Astrocyte of the spinal cord (primary cell): ENCODE measurements around the gene HSH2D.

Source experiments
- DNase-seq: peaks from one replicate; pipeline ENCODE4 v3.0.0; 2011; ENCODE audit warnings: low read depth, low spot score
- H3K4me3 ChIP-seq: 2 replicates; pipeline ENCODE4 v1.5.1; 2011; ENCODE audit warnings: low read depth, mild to moderate bottlenecking, low read length, moderate library complexity
- in situ Hi-C: cut with HindIII; loops from 2 replicates; pipeline ENCODE4 v1.10.0; 2017; ENCODE audit warnings: low sequenced_read_pairs
- TF ChIP-seq, protein P1 (sequence below): IDR thresholded peaks from 2 replicates; pipeline ENCODE4 v1.5.1; 2012; ENCODE audit warnings: low read depth, mild to moderate bottlenecking, low read length, inconsistent platforms

The HSH2D gene

GRCh38 chr19:16190198-16190597 lies 46.7 kb downstream of the HSH2D start:
- DNase-seq: no peak
- in situ Hi-C loops: no loop called here
- H3K4me3 ChIP-seq: no peak overlapping the region
- TF ChIP-seq, protein P1, sequence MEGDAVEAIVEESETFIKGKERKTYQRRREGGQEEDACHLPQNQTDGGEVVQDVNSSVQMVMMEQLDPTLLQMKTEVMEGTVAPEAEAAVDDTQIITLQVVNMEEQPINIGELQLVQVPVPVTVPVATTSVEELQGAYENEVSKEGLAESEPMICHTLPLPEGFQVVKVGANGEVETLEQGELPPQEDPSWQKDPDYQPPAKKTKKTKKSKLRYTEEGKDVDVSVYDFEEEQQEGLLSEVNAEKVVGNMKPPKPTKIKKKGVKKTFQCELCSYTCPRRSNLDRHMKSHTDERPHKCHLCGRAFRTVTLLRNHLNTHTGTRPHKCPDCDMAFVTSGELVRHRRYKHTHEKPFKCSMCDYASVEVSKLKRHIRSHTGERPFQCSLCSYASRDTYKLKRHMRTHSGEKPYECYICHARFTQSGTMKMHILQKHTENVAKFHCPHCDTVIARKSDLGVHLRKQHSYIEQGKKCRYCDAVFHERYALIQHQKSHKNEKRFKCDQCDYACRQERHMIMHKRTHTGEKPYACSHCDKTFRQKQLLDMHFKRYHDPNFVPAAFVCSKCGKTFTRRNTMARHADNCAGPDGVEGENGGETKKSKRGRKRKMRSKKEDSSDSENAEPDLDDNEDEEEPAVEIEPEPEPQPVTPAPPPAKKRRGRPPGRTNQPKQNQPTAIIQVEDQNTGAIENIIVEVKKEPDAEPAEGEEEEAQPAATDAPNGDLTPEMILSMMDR: no peak

GRCh38 chr19:16190736-16191135 lies 47.3 kb downstream of the HSH2D start:
- H3K4me3 ChIP-seq: no peak overlapping the region
- in situ Hi-C loops: no loop called here
- TF ChIP-seq, protein P1: no peak
- DNase-seq: no peak

GRCh38 chr19:16191216-16191908 lies 47.9 kb downstream of the HSH2D start:
- H3K4me3 ChIP-seq: no peak overlapping the region
- TF ChIP-seq, protein P1: no peak
- no peak for DNase-seq
- in situ Hi-C loops: no loop called here

DNA sequence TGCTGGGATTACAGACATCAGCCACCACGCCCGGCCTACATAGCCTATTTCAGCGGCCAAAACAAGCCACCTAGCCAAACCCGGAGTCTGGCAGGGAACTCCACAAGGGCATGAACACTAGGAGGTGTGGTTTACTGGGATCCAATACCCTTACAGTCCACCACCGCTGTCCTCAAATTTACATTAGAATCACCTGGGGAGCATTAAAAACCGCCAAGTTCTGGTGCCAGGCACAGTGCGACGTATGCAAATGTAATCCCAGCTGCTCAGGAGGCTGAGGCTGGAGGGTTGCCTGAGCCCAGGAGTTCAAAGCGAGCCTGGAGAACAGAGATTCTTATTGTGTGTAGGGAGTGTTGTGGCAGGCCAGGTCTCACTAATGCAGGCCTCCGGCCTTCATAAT lies 50.0 kb downstream of the HSH2D start:
- TF ChIP-seq, protein P1: no peak
- DNase-seq: no peak
- no peak overlapping the region for H3K4me3 ChIP-seq
- in situ Hi-C loops: no loop called here

- peak overlapping the region; percentile 92 for H3K4me3 ChIP-seq
- in situ Hi-C loops: no loop called here
- TF ChIP-seq, protein P1: no peak
- DNase-seq: peak; percentile 84
Measured at GRCh38 chr19:16197188-16197621, 53.7 kb downstream of the HSH2D start.

- DNase-seq: peak; percentile 97
- in situ Hi-C loops: no loop called here
- H3K4me3 ChIP-seq: peak within 1 kb of the TSS; percentile 92
- TF ChIP-seq, protein P1: no peak
Measured at GRCh38 chr19:16197622-16198369, 54.3 kb downstream of the HSH2D start, which contains the start of gene AP1M1. TSS of gene AP1M1 (plus strand) at chr19:16197911. CDS start at chr19:16198027, 116 bp downstream.
